Pancreas (tissue), 10 donors: Measurements from ENCODE around the gene ANKS6. TPM values are rescaled to one million over a fixed set of nuclear protein-coding genes. Genes with fewer than 3 reads are reported as not detected.

ENCODE experiments used
- ATAC-seq, 4 donors: fragments of 200-7000 bp; cut with Tn5 transposase; one replicate each; pipeline versions ENCODE4 v1.8.0 to v1.9.1; 2020; ENCODE audit warnings: mild to moderate bottlenecking in 4 of 4, moderate library complexity in 4 of 4
- DNase-seq, 6 donors: peaks; one replicate each; pipeline ENCODE4 v3.0.0-alpha.2; 2020
- FAIRE-seq: peaks from 2 replicates; lab custom pipeline; 2012; peaks lifted over from hg19 to GRCh38; lab: Jason Lieb, UNC
- H3K27ac ChIP-seq, 4 donors: fragments of 200-600 bp; sonication (generic); 1 replicate in 3 of 4; 2 replicates in 1 of 4; pipeline versions ENCODE4 v1.5.0 to v1.8.0; 2020
- H3K27me3 ChIP-seq, 4 donors: fragments of 200-600 bp; one replicate each; pipeline ENCODE4 v1.8.0; 2021
- H3K36me3 ChIP-seq, 3 donors: fragments of 200-600 bp; sonication (generic) in 1 of 3; one replicate each; pipeline versions ENCODE4 v1.5.0 to v1.8.0; 2020 to 2021
- H3K4me1 ChIP-seq, 3 donors: fragments of 200-600 bp; one replicate each; pipeline ENCODE4 v1.8.0; 2021
- H3K4me3 ChIP-seq, 4 donors: fragments of 200-600 bp; sonication (generic) in 2 of 4; one replicate each; pipeline versions ENCODE4 v1.5.0 to v1.8.0; 2020 to 2021
- H3K9me3 ChIP-seq, 4 donors: fragments of 200-600 bp; one replicate each; pipeline ENCODE4 v1.8.0; 2021
- CTCF ChIP-seq, 4 donors: fragments of 200-600 bp; sonication (generic) in 3 of 4; IDR thresholded peaks; one replicate each; pipeline versions ENCODE4 v1.5.0 to v1.8.0; 2021; ENCODE audit warnings: antibody characterized with exemption in 4 of 4
- WGBS, 2 donors: extraction: QIAGEN DNeasy Blood & Tissue Kit; methylation state at CpG; one replicate each; pipeline ENCODE4 v1.1.7; 2013; 5-methylcytosine and 5-hydroxymethylcytosine counted together
- intact Hi-C, 3 donors: fragments of 100-400 bp; cut with DNase I; formaldehyde crosslinking; loops; one replicate each; pipeline versions ENCODE4 v1.11.1 to v1.14.2; 2022
- polyA plus RNA-seq, 2 donors: library from polyadenylated mRNA; stranded (reverse); fragments of 200-250 nt; gene quantifications; one replicate each; pipeline ENCODE4 v1.2.3, GENCODE V29; 2013
- total RNA-seq, 6 donors: library from RNA; stranded (reverse); fragmentation: NEBNext Ultra II Directional in 4 of 6; extraction: Animal tissue kit (Norgen Biotek cat#: 25700) in 4 of 6; gene quantifications; one replicate each; pipeline versions ENCODE4 v1.2.1 to v1.2.4, GENCODE V29; 2021 to 2023
- donor health status: healthy with polysubstance abuse.
- donor health status: DM: no; HTN: no; CAD: no; lungs with moderate emphysema.
- donor health status: DM: no; HTN: no; CAD: no.
- donor health status: control.
- donor health status: control.
- donor health status: Bipolar disorder and iron deficiency.
- donor health status: DM: yes; HTN: yes; CAD: no.
- donor health status: DM: no; HTN: no; CAD: no.
- donor health status: DM: no; HTN: no; CAD: no.
- donor health status: DM: yes; HTN: yes; CAD: no.

Gene ANKS6
- total and polyA plus RNA-seq, 8 donors = 10.6 to 20.6 (median 12.3) TPM

GRCh38 chr9:98707166-98708102, 88.9 kb downstream of the ANKS6 start:
- peaks cover 0 to 6% (median 0%) of the 10 kb centered on the region in 3 donors for H3K4me1 ChIP-seq
- 1 to 2% methylated on average over 70 to 79 of the region's 79 CpGs for WGBS, 2 donors
- H3K27me3 ChIP-seq = peaks cover 0 to 5% (median 2%) of the 10 kb centered on the region in 4 donors
- TF ChIP-seq CTCF (IDR thresholded peaks at IDR 0.05) = no peak
- H3K27ac ChIP-seq = no peak overlapping the region
- peak; percentile 48 to 89 (median 84) for ATAC-seq
- no peaks in the 10 kb centered on the region for H3K36me3 ChIP-seq
- FAIRE-seq = no peak
- H3K9me3 ChIP-seq = no peaks in the 10 kb centered on the region
- peak overlapping the region in 1 of 4 donors; percentile 33 for H3K4me3 ChIP-seq
- intact Hi-C loops = no loop called here
- peak in 4 of 6 donors; percentile 17 to 73 (median 34) for DNase-seq

- Histone ChIP-seq H3K27me3 (peaks cover 0 to 5% (median 2%) of the 10 kb centered on the region in 4 donors), H3K4me3 (peak overlapping the region in 1 of 4 donors; percentile 33), H3K36me3 (no peaks in the 10 kb centered on the region), H3K4me1 (peaks cover 0 to 6% (median 0%) of the 10 kb centered on the region in 3 donors), H3K9me3 (no peaks in the 10 kb centered on the region), H3K27ac (no peak overlapping the region)
- ATAC-seq (peak; percentile 44 to 53 (median 46)), DNase-seq (no peak), FAIRE-seq (no peak)
- intact Hi-C loops = no loop called here
- WGBS, 2 donors = 2 to 3% methylated on average over 15 of the region's 15 CpGs
- TF ChIP-seq CTCF (IDR thresholded peaks at IDR 0.05) = no peak
These were observed 89.6 kb downstream of the ANKS6 start for GRCh38 chr9:98706651-98707165.

GRCh38 chr9:98702835-98703380, 93.4 kb downstream of the ANKS6 start:
- intact Hi-C loops = no loop called here
- no peaks in the 10 kb centered on the region for H3K9me3 ChIP-seq
- 62 to 72% methylated on average over 2 of the region's 2 CpGs for WGBS, 2 donors
- peaks cover 0 to 6% (median 0%) of the 10 kb centered on the region in 3 donors for H3K4me1 ChIP-seq
- no peak overlapping the region for H3K4me3 ChIP-seq
- H3K36me3 ChIP-seq = no peaks in the 10 kb centered on the region
- no peak for TF ChIP-seq CTCF (IDR thresholded peaks at IDR 0.05)
- H3K27me3 ChIP-seq = no peaks in the 10 kb centered on the region
- ATAC-seq (no peak), FAIRE-seq (no peak), DNase-seq (no peak)
- H3K27ac ChIP-seq = no peak overlapping the region

- no peaks in the 10 kb centered on the region for H3K36me3 ChIP-seq
- H3K27me3 ChIP-seq = no peaks in the 10 kb centered on the region
- TF ChIP-seq CTCF (IDR thresholded peaks at IDR 0.05) = no peak
- no peak for FAIRE-seq
- H3K9me3 ChIP-seq = no peaks in the 10 kb centered on the region
- no peak overlapping the region for H3K27ac ChIP-seq
- ATAC-seq = no peak
- intact Hi-C loops = no loop called here
- H3K4me3 ChIP-seq = no peak overlapping the region
- no peak for DNase-seq
- H3K4me1 ChIP-seq = peaks cover 0 to 6% (median 0%) of the 10 kb centered on the region in 3 donors
- 81% methylated on average over 8 of the region's 8 CpGs for WGBS, 2 donors
These were observed 94.0 kb downstream of the ANKS6 start for GRCh38 chr9:98702340-98702739.
